HepG2 (cell line): ENCODE data around the gene UGT1A8. TPM values are rescaled to one million over a fixed set of nuclear protein-coding genes. Genes with fewer than 3 reads are reported as not detected.

Source experiments
- ATAC-seq: fragments of 200-7000 bp; cut with Tn5 transposase; 3 replicates; pipeline ENCODE4 v1.9.1; 2020; ENCODE audit warnings: mild to moderate bottlenecking, moderate library complexity
- BruUV-seq: library from RNA; stranded (reverse); fragments of 400-500 nt; replicated peaks from 2 replicates; lab custom pipeline; 2021; lab: Mats Ljungman, UMichigan
- CTCF ChIA-PET: fragments of 300-600 bp; formaldehyde crosslinking; extraction: SDS; loops from one replicate; lab custom pipeline; 2021; ENCODE audit warnings: low total read pairs, inconsistent platforms, low intra/inter-chr PET ratio; lab: Yijun Ruan, JAX
- POLR2A ChIA-PET: fragments of 350-600 bp; sonication (Branson Sonifier 250); formaldehyde crosslinking; loops from one replicate; lab custom pipeline; 2020; ENCODE audit warnings: antibody characterized with exemption, inconsistent platforms; lab: Yijun Ruan, JAX
- DNase-seq: peaks from one replicate; pipeline ENCODE4 v3.0.0-alpha.2; 2015; ENCODE audit warnings: low spot score
- FAIRE-seq: peaks from 3 replicates; lab custom pipeline; 2011; peaks lifted over from hg19 to GRCh38; lab: Jason Lieb, UNC
- H2AFZ ChIP-seq: one replicate; pipeline ENCODE4 v1.6.1; 2011; ENCODE audit warnings: low read length, inconsistent platforms
- H3K27ac ChIP-seq: fragments of 300-600 bp; 3 replicates; pipeline ENCODE4 v1.8.0; 2011; ENCODE audit warnings: mixed run types, mild to moderate bottlenecking, mixed read lengths, low read length, inconsistent platforms; ENCODE audit not compliant: insufficient read depth; ENCODE audit errors: extremely low read length
- H3K27me3 ChIP-seq, 2 experiments: fragments of 200-600 bp in 1 of 2; 2 replicates in 1 of 2; 3 replicates in 1 of 2; pipeline versions ENCODE4 v1.6.0 to v1.8.0; 2011; ENCODE audit warnings: low read length in 2 of 2, mild to moderate bottlenecking in 2 of 2, moderate library complexity in 2 of 2, inconsistent platforms in 1 of 2; ENCODE audit not compliant: insufficient read depth in 2 of 2, control insufficient read depth in 1 of 2
- H3K36me3 ChIP-seq, 2 experiments: fragments of 200-600 bp in 1 of 2; replicated peaks in 1 of 2; 2 replicates in 1 of 2; 3 replicates in 1 of 2; pipeline versions ENCODE4 v1.5.1 to v1.8.0; 2011; ENCODE audit warnings: low read length in 2 of 2, inconsistent platforms in 1 of 2; ENCODE audit not compliant: insufficient read depth in 2 of 2, control insufficient read depth in 1 of 2
- H3K4me1 ChIP-seq: 2 replicates; pipeline ENCODE4 v1.5.1; 2012; ENCODE audit warnings: low read length, inconsistent platforms; ENCODE audit not compliant: insufficient read depth
- H3K4me2 ChIP-seq: 2 replicates; pipeline ENCODE4 v1.6.0; 2011; ENCODE audit warnings: low read depth, low read length, inconsistent platforms
- H3K4me3 ChIP-seq, 3 experiments: fragments of 200-600 bp in 1 of 3; sonication (generic), shearing (Covaris generic) in 1 of 3; replicated peaks in 1 of 3; 2 replicates each; pipeline ENCODE4 v1.5.1; 2011 to 2016; ENCODE audit warnings: low read length in 3 of 3, inconsistent platforms in 2 of 3, low read depth in 2 of 3, mild to moderate bottlenecking in 2 of 3, control low read depth in 1 of 3, mixed read lengths in 1 of 3; ENCODE audit not compliant: insufficient read depth in 1 of 3
- H3K79me2 ChIP-seq: one replicate; pipeline ENCODE4 v1.6.1; 2011; ENCODE audit warnings: low read length, inconsistent platforms; ENCODE audit not compliant: insufficient read depth
- H3K9ac ChIP-seq: 2 replicates; pipeline ENCODE4 v1.6.0; 2011; ENCODE audit warnings: mild to moderate bottlenecking, low read depth, low read length, inconsistent platforms; ENCODE audit not compliant: insufficient read depth
- H3K9me3 ChIP-seq: 2 replicates; pipeline ENCODE4 v1.5.1; 2012; ENCODE audit warnings: mild to moderate bottlenecking, low read length
- H4K20me1 ChIP-seq: 2 replicates; pipeline ENCODE4 v1.6.0; 2011; ENCODE audit warnings: inconsistent platforms, mild to moderate bottlenecking, low read length, moderate library complexity; ENCODE audit not compliant: insufficient read depth
- ARNT2 ChIP-seq: sonication (generic); formaldehyde crosslinking; IDR thresholded peaks from 2 replicates; pipeline ENCODE4 v1.8.0; 2022; ENCODE audit warnings: mild to moderate bottlenecking, low read depth, missing genetic modification reagents, moderate library complexity
- ATF7 ChIP-seq, 2 experiments: fragments of 450-650 bp in 1 of 2; sonication (generic) in 1 of 2; formaldehyde crosslinking in 1 of 2; IDR thresholded peaks; 2 replicates each; pipeline versions ENCODE4 v1.4.0 to v1.6.1; 2016 to 2020; ENCODE audit warnings: antibody characterized with exemption in 1 of 2, mild to moderate bottlenecking in 1 of 2, missing genetic modification reagents in 1 of 2
- GATAD2A ChIP-seq: IDR thresholded peaks from 2 replicates; pipeline ENCODE4 v1.6.1; 2016
- MXD4 ChIP-seq: IDR thresholded peaks from 2 replicates; pipeline ENCODE4 v1.6.1; 2016; ENCODE audit warnings: mild to moderate bottlenecking, missing biosample characterization, missing genetic modification reagents
- MZF1 ChIP-seq: sonication (generic); formaldehyde crosslinking; IDR thresholded peaks from 2 replicates; pipeline ENCODE4 v1.8.1; 2023; ENCODE audit warnings: mild to moderate bottlenecking, missing genetic modification reagents, borderline replicate concordance
- NR2F1 ChIP-seq, 2 experiments: fragments of 450-650 bp in 1 of 2; formaldehyde crosslinking in 1 of 2; IDR thresholded peaks; 2 replicates each; pipeline versions ENCODE4 v1.5.0 to v1.6.1; 2016 to 2020; ENCODE audit warnings: mild to moderate bottlenecking in 1 of 2, missing compliant biosample characterization in 1 of 2, missing genetic modification reagents in 1 of 2, moderate library complexity in 1 of 2
- REPIN1 ChIP-seq: sonication (generic); formaldehyde crosslinking; IDR thresholded peaks from 2 replicates; pipeline ENCODE4 v1.8.0; 2022; ENCODE audit warnings: missing genetic modification reagents, low read depth, mild to moderate bottlenecking, borderline replicate concordance
- SIX4 ChIP-seq: sonication (generic); formaldehyde crosslinking; IDR thresholded peaks from 2 replicates; pipeline ENCODE4 v1.4.0; 2020; ENCODE audit warnings: missing genetic modification reagents
- ZFP90 ChIP-seq: sonication (generic); formaldehyde crosslinking; IDR thresholded peaks from 2 replicates; pipeline ENCODE4 v1.8.0; 2022; ENCODE audit warnings: missing genetic modification reagents, mild to moderate bottlenecking, inconsistent platforms, borderline replicate concordance
- ZNF382 ChIP-seq: sonication (generic); formaldehyde crosslinking; IDR thresholded peaks from 2 replicates; pipeline ENCODE4 v1.5.0; 2020; ENCODE audit warnings: missing genetic modification reagents, mild to moderate bottlenecking, borderline replicate concordance
- ZNF383 ChIP-seq: sonication (generic); formaldehyde crosslinking; IDR thresholded peaks from 2 replicates; pipeline ENCODE4 v1.4.0; 2020; ENCODE audit warnings: missing genetic modification reagents, mild to moderate bottlenecking, borderline replicate concordance
- ZNF530 ChIP-seq: sonication (generic); formaldehyde crosslinking; IDR thresholded peaks from 2 replicates; pipeline ENCODE4 v1.5.0; 2020; ENCODE audit warnings: low read depth, mild to moderate bottlenecking, missing genetic modification reagents
- ZNF674 ChIP-seq: sonication (generic); formaldehyde crosslinking; IDR thresholded peaks from 2 replicates; pipeline ENCODE4 v1.5.0; 2020; ENCODE audit warnings: low read depth, mild to moderate bottlenecking, missing genetic modification reagents
- ZNF879 ChIP-seq: sonication (generic); formaldehyde crosslinking; IDR thresholded peaks from 2 replicates; pipeline ENCODE4 v1.8.1; 2023; ENCODE audit warnings: missing genetic modification reagents
- WGBS: methylation state at CpG from one replicate; pipeline ENCODE4 v1.1.6; 2017; ENCODE audit warnings: low lambda C conversion rate; 5-methylcytosine and 5-hydroxymethylcytosine counted together
- in situ Hi-C: cut with HindIII; loops from 2 replicates; pipeline ENCODE4 v1.10.0; 2017; ENCODE audit warnings: low pct_unique_long_range_greater_than_20kb; ENCODE audit not compliant: extremely low pct_ligation_motif_present
- intact Hi-C: fragments of 100-400 bp; cut with micrococcal nuclease; formaldehyde crosslinking; loops from one replicate; pipeline ENCODE4 v1.10.0; 2022; ENCODE audit not compliant: unreplicated experiment
- polyA plus RNA-seq, 8 experiments: library from polyadenylated mRNA; depleted of rRNA in 3 of 8; stranded (reverse) in 7 of 8; unstranded in 1 of 8; fragments of >200 nt; fragmentation: Illumina TruSeq in 4 of 8; extraction: Trizol in 4 of 8; gene quantifications; 2 replicates each; pipeline versions ENCODE4 v1.2.1 to v1.2.3, GENCODE V29; 2011 to 2016; ENCODE audit warnings: low read depth in 4 of 8, missing spikeins in 1 of 8, mixed read lengths in 1 of 8; ENCODE audit not compliant: insufficient read depth in 1 of 8
- total RNA-seq, 5 experiments: library from RNA; depleted of rRNA; stranded (reverse); fragments of >200 nt; fragmentation: Illumina TruSeq; extraction: Trizol; gene quantifications; 2 replicates each; pipeline ENCODE4 v1.2.3, GENCODE V29; 2016; ENCODE audit warnings: low read depth in 1 of 5
- TF ChIP-seq, protein P1 (sequence below): sonication (generic); formaldehyde crosslinking; IDR thresholded peaks from 2 replicates; pipeline ENCODE4 v1.4.0; 2020; ENCODE audit warnings: missing genetic modification reagents, borderline replicate concordance
- TF ChIP-seq, protein P2 (sequence below): IDR thresholded peaks from 2 replicates; pipeline ENCODE4 v1.6.1; 2016
- TF ChIP-seq, protein P3 (sequence below): sonication (generic); formaldehyde crosslinking; IDR thresholded peaks from 2 replicates; pipeline ENCODE4 v1.4.0; 2020; ENCODE audit warnings: mild to moderate bottlenecking, missing genetic modification reagents
- TF ChIP-seq, protein P4 (sequence below): sonication (generic); formaldehyde crosslinking; IDR thresholded peaks from 2 replicates; pipeline ENCODE4 v1.9.0; 2021; ENCODE audit warnings: missing genetic modification reagents, mild to moderate bottlenecking, borderline replicate concordance

UGT1A8 gene
- total and polyA plus RNA-seq, 2 of the 13 experiments (the other 11 are each of a cell fraction or from before 2014, with no cell fraction given), result not detected

DNA sequence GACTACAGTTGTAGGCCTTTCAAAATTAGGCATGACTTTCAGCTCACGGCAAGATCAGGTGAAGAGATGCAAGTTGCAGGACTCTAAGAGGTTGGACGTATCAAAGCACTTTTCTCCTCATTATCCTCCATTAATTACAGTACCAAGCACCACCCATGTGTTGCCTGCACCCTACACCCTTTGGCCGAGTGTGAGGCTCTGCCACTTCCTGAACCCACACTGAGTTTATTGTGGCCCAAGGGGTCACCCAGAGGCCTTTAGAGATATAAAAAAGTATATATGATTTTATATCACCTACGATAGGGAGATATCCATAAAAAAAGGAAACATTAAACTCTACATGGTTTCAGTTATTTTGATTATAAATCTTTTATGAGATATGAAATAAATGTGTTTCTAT is 2.8 kb downstream of the UGT1A8 start:
- DNase-seq, result no peak
- POLR2A ChIA-PET, result no interaction called here
- ATAC-seq, result no peak
- WGBS, result 18% methylated on average over 4 of the region's 4 CpGs
- BruUV-seq, result no TSS peak
- no peak for FAIRE-seq
- Histone ChIP-seq H3K4me2 (no peak overlapping the region), H2AFZ (no peak overlapping the region), H3K4me1 (no peaks in the 10 kb centered on the region), H3K79me2 (no peaks in the 10 kb centered on the region), H3K27ac (no peak overlapping the region), H3K9ac (no peak overlapping the region), H3K4me3 (no peak overlapping the region), H3K27me3 (no peaks in the 10 kb centered on the region), H3K9me3 (no peaks in the 10 kb centered on the region), H4K20me1 (no peaks in the 10 kb centered on the region), H3K36me3 (no peaks in the 10 kb centered on the region)
- CTCF ChIA-PET, result no interaction called here
- in situ Hi-C loops, result no loop called here
- TF ChIP-seq, protein P1, sequence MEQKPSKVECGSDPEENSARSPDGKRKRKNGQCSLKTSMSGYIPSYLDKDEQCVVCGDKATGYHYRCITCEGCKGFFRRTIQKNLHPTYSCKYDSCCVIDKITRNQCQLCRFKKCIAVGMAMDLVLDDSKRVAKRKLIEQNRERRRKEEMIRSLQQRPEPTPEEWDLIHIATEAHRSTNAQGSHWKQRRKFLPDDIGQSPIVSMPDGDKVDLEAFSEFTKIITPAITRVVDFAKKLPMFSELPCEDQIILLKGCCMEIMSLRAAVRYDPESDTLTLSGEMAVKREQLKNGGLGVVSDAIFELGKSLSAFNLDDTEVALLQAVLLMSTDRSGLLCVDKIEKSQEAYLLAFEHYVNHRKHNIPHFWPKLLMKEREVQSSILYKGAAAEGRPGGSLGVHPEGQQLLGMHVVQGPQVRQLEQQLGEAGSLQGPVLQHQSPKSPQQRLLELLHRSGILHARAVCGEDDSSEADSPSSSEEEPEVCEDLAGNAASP, result no peak
- TF ChIP-seq REPIN1 (CRISPR knock-in tag) (no peak), ZNF382 (CRISPR knock-in tag) (no peak), ZNF674 (CRISPR knock-in tag) (no peak), SIX4 (no peak), ZFP90 (no peak), GATAD2A (CRISPR knock-in tag) (no peak), ATF7 (IDR thresholded peaks at IDR 0.05) (no peak), ATF7 (CRISPR knock-in tag; IDR thresholded peaks at IDR 0.05) (no peak), MXD4 (CRISPR knock-in tag) (no peak), ARNT2 (CRISPR knock-in tag) (no peak), ZNF879 (CRISPR knock-in tag) (no peak), MZF1 (no peak), ZNF530 (CRISPR knock-in tag) (no peak), NR2F1 (CRISPR knock-in tag; IDR thresholded peaks at IDR 0.05) (no peak), ZNF383 (CRISPR knock-in tag) (no peak)
- TF ChIP-seq, protein P2, sequence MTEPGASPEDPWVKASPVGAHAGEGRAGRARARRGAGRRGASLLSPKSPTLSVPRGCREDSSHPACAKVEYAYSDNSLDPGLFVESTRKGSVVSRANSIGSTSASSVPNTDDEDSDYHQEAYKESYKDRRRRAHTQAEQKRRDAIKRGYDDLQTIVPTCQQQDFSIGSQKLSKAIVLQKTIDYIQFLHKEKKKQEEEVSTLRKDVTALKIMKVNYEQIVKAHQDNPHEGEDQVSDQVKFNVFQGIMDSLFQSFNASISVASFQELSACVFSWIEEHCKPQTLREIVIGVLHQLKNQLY (CRISPR knock-in tag), result no peak
- TF ChIP-seq, protein P3, sequence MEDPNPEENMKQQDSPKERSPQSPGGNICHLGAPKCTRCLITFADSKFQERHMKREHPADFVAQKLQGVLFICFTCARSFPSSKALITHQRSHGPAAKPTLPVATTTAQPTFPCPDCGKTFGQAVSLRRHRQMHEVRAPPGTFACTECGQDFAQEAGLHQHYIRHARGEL (CRISPR knock-in tag), result no peak
- TF ChIP-seq, protein P4, sequence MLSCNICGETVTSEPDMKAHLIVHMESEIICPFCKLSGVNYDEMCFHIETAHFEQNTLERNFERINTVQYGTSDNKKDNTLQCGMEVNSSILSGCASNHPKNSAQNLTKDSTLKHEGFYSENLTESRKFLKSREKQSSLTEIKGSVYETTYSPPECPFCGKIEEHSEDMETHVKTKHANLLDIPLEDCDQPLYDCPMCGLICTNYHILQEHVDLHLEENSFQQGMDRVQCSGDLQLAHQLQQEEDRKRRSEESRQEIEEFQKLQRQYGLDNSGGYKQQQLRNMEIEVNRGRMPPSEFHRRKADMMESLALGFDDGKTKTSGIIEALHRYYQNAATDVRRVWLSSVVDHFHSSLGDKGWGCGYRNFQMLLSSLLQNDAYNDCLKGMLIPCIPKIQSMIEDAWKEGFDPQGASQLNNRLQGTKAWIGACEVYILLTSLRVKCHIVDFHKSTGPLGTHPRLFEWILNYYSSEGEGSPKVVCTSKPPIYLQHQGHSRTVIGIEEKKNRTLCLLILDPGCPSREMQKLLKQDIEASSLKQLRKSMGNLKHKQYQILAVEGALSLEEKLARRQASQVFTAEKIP (CRISPR knock-in tag), result no peak
- intact Hi-C loops, result no loop called here
